Naive thymus-derived CD8-positive, alpha-beta T cell (primary cell): ENCODE measurements around the gene BOLA2B. TPM values are rescaled to one million over a fixed set of nuclear protein-coding genes. Genes with fewer than 3 reads are reported as not detected.
"Not testable (repeated sequence)": the region's sequence is repeated elsewhere in the genome, so short reads cannot be mapped to it uniquely, and the experiment has no call there.

Experiments
- ATAC-seq, 2 donors: fragments of 150-1000 bp; cut with Tn5 transposase in 1 of 2; sonication (Bioruptor Pico), chemical (Tn5 transposase) in 1 of 2; 1 replicate in 1 of 2; 2 replicates in 1 of 2; pipeline ENCODE4 v1.10.0; 2021; ENCODE audit warnings: mild to moderate bottlenecking in 2 of 2, moderate library complexity in 2 of 2
- POLR2A ChIA-PET: fragments of 350-600 bp; sonication (Branson Sonifier 250); formaldehyde crosslinking; loops from one replicate; lab custom pipeline; 2021; ENCODE audit warnings: antibody characterized with exemption; lab: Charles Lee
- DNase-seq, 10 donors: peaks; one replicate each; pipeline versions ENCODE4 v3.0.0 to v3.0.0-alpha.2; 2020 to 2022
- H3K27ac Mint-ChIP-seq, 10 donors: one replicate each; pipeline ENCODE4 v1.8.0; 2020 to 2022; ENCODE audit warnings: mild to moderate bottlenecking in 10 of 10, mixed read lengths in 10 of 10, moderate library complexity in 4 of 10, inconsistent platforms in 1 of 10
- H3K27me3 Mint-ChIP-seq, 5 donors: one replicate each; pipeline ENCODE4 v1.8.0; 2021 to 2022; ENCODE audit warnings: mixed read lengths in 5 of 5
- H3K36me3 Mint-ChIP-seq, 3 donors: one replicate each; pipeline ENCODE4 v1.8.0; 2020 to 2022; ENCODE audit warnings: mixed read lengths in 3 of 3, mild to moderate bottlenecking in 2 of 3, inconsistent platforms in 1 of 3
- H3K4me1 Mint-ChIP-seq, 4 donors: one replicate each; pipeline ENCODE4 v1.8.0; 2021 to 2022; ENCODE audit warnings: mixed read lengths in 4 of 4
- H3K4me3 Mint-ChIP-seq, 10 donors: one replicate each; pipeline ENCODE4 v1.8.0; 2020 to 2022; ENCODE audit warnings: mild to moderate bottlenecking in 10 of 10, mixed read lengths in 10 of 10, moderate library complexity in 6 of 10, inconsistent platforms in 1 of 10
- H3K9me3 Mint-ChIP-seq, 9 donors: one replicate each; pipeline ENCODE4 v1.8.0; 2020 to 2022; ENCODE audit warnings: mixed read lengths in 9 of 9, mild to moderate bottlenecking in 3 of 9, inconsistent platforms in 1 of 9, moderate library complexity in 1 of 9
- polyA plus RNA-seq, 3 donors: library from polyadenylated mRNA; unstranded; fragments of 300-500 nt; fragmentation: Illumina TruSeq; gene quantifications; one replicate each; pipeline ENCODE4 v1.2.3, GENCODE V29; 2021
- total RNA-seq, 8 experiments: library from RNA in 2 of 8; stranded (reverse) in 2 of 8; gene quantifications; one replicate each; pipeline ENCODE4 v1.2.3 and lab custom pipeline; 2021 to 2026

BOLA2B gene
- total RNA-seq (10 to 100 TPM; 66.6 to 73.1 TPM), polyA plus RNA-seq (100 to 1,000 TPM; 225 to 251 (median 237) TPM), total RNA-seq (lab: John Stamatoyannopoulos, UW) (0 reads per million in 6 experiments)

DNA sequence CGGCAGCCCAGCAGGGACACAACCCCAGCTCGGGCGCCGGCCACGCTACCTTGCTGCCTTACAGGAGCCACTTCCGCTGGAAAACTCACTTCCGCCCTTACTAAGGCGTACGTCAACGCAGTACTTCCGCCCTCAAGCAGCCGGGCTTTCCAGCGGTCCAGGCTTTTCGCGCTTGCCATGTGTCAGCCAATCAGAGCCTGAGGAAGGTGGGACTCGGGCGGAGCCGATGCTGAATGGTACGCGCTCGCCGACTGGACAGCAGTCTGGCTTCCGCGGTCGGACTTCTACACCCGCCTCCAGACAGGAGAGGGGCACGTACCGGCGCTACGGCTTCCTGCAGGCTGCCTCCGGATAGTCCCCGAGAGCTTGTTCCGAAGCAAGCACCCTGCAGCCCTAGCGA, at the start of gene BOLA2B, which contains the start of gene SLX1A:
BOLA2B (minus strand) TSS at position 52 of the 400 bp plus-strand sequence. CDS start 71 bp downstream, outside the sequence.
SLX1A (plus strand) TSS at position 261 of the 400 bp plus-strand sequence. CDS start 210 bp downstream, outside the sequence.
- H3K27ac Mint-ChIP-seq, POLR2A ChIA-PET, DNase-seq, H3K27me3 Mint-ChIP-seq, H3K4me1 Mint-ChIP-seq, H3K9me3 Mint-ChIP-seq, H3K4me3 Mint-ChIP-seq, H3K36me3 Mint-ChIP-seq: not testable (repeated sequence)
- ATAC-seq = peak; percentile 85 to 90

DNA sequence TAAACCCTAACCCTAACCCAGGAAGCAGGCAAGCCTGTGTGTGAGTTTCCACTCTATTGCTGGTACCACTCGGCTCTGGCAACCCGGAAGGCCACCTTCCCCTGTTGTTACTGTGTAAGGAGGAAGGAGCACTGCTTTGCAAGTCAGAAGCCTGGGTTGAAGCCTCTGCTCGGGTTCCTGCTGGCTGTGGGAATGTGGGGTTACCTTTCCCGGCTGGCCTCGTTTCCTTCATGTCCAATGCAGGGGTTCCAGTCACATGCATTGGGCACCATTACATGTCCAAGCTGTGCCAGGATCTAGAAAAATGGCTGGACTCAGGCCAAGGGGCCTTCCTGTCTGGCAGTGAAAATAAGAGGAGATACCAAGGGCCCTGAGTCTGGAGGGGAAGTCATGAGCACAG, 23.6 kb upstream of the BOLA2B start:
- H3K9me3 Mint-ChIP-seq, POLR2A ChIA-PET, ATAC-seq, H3K36me3 Mint-ChIP-seq, H3K27me3 Mint-ChIP-seq, H3K4me1 Mint-ChIP-seq, H3K27ac Mint-ChIP-seq, H3K4me3 Mint-ChIP-seq: not testable (repeated sequence)
- DNase-seq = peak in 2 of 10 donors; percentile 0 to 8

DNA sequence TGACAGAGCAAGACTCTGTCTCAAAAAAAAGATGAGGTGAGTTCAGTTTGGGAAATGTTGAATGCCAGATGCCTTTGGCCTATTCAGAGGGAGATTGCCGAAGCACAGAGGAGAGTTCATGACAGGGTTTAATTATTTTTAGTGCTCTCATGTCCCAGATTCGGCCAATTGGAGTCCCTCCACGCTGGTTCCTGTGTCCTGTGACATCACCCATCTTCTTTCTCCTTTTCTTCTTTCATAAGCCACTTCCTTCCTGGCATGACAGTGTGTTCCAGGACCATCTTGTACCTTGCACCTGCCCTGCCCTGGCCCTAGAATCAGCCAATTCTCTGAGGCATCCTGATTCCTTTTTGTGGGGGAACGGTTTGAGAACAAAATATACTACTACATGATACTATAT, 17.9 kb upstream of the BOLA2B start:
- H3K36me3 Mint-ChIP-seq, H3K4me1 Mint-ChIP-seq, H3K9me3 Mint-ChIP-seq, H3K27me3 Mint-ChIP-seq, H3K4me3 Mint-ChIP-seq, DNase-seq, H3K27ac Mint-ChIP-seq, POLR2A ChIA-PET: not testable (repeated sequence)
- peak; percentile 68 to 87 for ATAC-seq

DNA sequence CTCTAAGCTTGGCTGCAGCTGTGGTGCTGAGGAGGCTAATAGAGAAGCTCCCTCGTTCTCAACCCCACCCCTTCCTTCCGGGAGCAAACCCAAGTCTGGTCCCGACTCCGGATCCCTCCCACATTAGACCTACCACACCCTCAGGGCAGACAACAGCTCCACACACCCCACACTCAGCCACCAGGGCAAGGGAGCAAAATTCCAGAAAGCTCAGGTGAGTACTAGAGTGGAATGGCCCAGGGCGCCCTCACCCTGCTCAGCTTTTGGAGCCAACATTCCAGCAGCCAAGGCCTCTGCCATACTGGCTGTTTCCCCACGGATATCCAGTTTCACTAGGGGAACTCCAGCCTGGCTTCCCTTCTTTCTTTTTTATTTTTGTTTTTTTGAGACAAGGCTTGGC, 15.6 kb upstream of the BOLA2B start:
- H3K27ac Mint-ChIP-seq, H3K27me3 Mint-ChIP-seq, H3K9me3 Mint-ChIP-seq, H3K4me1 Mint-ChIP-seq, POLR2A ChIA-PET, H3K36me3 Mint-ChIP-seq: not testable (repeated sequence)
- DNase-seq = peak in 2 of 10 donors; percentile 1 to 19
- peak overlapping the region in 1 of 10 donors; percentile 39 for H3K4me3 Mint-ChIP-seq
- peak in 1 of 2 donors; percentile 24 for ATAC-seq

DNA sequence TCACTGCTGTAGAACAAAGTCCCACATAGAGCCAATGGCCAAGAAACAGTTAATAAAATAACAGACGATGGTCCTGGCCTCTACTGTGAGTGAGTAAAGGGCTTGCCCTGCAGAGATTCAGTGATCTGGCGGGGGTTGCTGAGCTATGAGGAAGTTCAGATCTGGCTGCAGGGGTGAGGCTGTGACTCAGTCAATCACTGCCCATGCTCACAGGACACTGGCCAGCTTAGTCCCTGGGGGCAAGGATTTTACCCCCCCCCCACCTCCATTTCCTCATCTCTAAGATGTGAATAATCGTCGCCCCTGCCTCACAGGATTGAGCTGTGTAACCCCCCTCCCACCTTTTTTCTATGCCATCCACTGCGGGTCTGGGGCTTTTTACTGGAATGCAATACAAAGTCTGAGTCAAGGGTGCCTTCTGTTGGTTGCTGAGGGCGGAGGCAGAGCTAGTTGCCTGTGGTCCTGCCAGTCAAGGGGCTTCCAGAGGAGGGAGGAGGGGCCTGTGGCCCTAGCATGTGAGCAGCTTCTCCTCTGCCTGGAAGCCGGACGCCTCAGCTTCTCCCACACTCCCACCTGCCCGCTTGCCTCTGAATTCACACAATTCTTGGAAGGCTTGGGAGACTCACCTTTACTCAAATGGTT, 13.7 kb upstream of the BOLA2B start:
- H3K27me3 Mint-ChIP-seq, ATAC-seq, H3K36me3 Mint-ChIP-seq, POLR2A ChIA-PET, H3K9me3 Mint-ChIP-seq, H3K4me1 Mint-ChIP-seq, H3K27ac Mint-ChIP-seq: not testable (repeated sequence)
- H3K4me3 Mint-ChIP-seq = peak overlapping the region in 1 of 10 donors; percentile 74
- peak in 1 of 10 donors; percentile 15 for DNase-seq

DNA sequence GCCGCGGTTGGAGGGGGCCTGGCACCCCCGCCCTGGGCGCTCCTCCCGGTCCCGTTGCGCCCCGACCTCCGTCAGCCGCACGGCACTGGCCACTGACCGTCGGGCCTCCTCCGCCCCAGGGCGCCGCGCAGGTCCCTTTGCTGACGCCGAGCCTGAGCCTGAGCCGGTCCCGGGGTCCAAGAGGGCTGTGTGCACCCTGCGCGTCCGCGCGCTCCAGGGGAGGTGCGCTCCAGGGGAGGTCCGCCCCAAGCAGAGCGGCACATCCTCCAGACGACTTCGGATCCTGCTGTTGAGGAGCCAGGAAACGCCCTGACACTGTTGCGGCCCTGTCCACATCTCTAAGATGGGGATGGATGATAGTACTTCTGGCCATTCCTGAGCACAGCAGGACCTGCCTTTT, 12.8 kb upstream of the BOLA2B start:
- POLR2A ChIA-PET, H3K9me3 Mint-ChIP-seq, H3K27ac Mint-ChIP-seq, H3K4me1 Mint-ChIP-seq, H3K4me3 Mint-ChIP-seq, DNase-seq, H3K36me3 Mint-ChIP-seq, H3K27me3 Mint-ChIP-seq: not testable (repeated sequence)
- peak; percentile 71 to 72 for ATAC-seq

DNA sequence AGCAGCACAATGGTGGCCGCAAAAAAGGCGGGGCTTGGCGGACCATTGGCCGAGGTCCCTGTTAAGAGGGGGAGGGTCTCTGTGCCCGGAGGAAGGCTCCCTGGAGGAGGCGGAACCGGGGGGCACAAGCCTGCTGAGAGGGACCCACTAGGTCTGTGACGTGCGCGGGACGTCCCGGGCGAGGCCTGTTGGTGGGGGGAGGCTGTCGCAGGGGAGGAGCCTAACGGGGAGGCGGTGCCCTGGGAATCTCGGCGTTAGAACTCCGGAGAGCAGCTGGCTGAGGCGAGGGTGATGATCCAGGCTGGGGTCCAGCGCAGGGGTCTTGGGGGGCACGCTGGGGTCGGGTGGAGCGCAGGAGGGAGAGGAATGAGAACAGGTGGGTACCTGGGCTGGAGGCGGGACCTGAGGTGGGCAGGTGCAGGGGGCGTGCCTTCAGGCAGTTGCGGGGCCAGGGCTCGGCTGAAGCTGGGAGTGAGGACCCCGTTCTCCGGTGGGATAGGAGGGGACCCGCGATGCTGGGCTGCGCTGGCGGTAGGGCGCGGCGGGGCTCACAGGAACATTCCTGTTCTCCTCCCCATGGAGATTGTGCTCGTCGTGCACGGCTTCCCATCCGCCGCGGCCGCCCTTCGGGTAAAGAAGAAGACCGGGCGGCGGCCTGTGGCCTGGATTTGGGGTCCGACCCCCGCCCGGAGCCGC, 12.2 kb upstream of the BOLA2B start:
- H3K9me3 Mint-ChIP-seq, H3K4me1 Mint-ChIP-seq, POLR2A ChIA-PET, H3K36me3 Mint-ChIP-seq, H3K4me3 Mint-ChIP-seq, H3K27me3 Mint-ChIP-seq, H3K27ac Mint-ChIP-seq: not testable (repeated sequence)
- peak; percentile 73 to 81 for ATAC-seq
- peak in 4 of 10 donors; percentile 6 to 22 (median 18) for DNase-seq

DNA sequence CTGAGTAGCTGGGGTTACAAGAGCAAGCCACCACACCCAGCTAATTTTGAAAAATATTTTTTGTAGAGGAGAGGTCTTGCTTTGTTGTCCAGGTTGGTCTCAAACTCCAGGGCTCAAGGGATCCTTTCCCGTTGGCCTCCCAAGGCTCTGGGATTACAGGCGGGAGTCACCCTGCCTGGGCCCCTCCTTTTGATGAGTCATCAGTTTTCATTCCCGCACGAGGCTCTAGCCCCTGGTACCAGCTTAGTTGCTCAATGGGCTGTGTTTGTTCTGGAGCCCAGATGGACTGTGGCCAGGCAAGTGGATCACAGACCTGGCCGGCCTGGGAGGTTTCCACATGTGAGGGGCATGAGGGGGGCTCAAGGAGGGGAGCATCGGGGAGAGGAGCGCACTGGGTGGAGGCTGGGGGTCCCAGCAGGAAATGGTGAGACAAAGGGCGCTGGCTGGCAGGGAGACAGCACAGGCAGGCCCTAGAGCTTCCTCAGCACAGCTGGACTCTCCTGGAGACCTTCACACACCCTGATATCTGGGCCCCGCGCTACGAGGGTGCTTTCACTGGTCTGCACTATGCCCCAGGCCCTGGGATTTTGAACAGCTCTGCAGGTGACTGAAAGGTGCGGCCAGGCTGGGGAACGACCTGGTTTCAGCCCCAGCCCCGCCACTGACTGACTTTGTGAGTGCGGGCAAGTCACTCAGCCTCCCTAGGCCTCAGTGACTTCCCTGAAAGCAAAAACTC, 6.3 kb upstream of the BOLA2B start:
- H3K4me3 Mint-ChIP-seq, H3K4me1 Mint-ChIP-seq, DNase-seq, H3K27me3 Mint-ChIP-seq, H3K27ac Mint-ChIP-seq, POLR2A ChIA-PET, H3K9me3 Mint-ChIP-seq, H3K36me3 Mint-ChIP-seq, ATAC-seq: not testable (repeated sequence)

DNA sequence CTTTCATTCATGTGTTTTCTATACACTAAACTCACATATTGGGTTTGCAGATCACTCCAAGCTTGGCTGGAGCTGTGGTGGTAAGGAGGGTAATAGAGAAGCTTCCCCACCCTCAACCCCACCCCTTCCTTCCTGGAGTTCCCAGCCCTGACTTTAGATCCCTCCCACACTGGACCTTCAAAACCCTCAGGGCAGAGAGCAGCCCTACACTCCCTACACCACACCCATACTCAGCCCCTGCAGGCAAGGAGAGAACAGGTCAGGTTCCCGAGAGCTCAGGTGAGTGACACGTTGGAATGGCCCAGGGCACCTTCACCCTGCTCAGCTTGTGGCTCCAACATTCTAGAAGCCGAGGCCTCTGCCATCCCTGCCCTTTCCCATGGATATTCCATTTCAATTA, 5.6 kb upstream of the BOLA2B start, which contains the start of gene SULT1A3:
SULT1A3 (plus strand) TSS at position 207 of the 400 bp plus-strand sequence. CDS start 1,474 bp downstream, outside the sequence.
- DNase-seq, H3K36me3 Mint-ChIP-seq, H3K4me3 Mint-ChIP-seq, H3K9me3 Mint-ChIP-seq, H3K27ac Mint-ChIP-seq, POLR2A ChIA-PET, ATAC-seq, H3K4me1 Mint-ChIP-seq, H3K27me3 Mint-ChIP-seq: not testable (repeated sequence)

DNA sequence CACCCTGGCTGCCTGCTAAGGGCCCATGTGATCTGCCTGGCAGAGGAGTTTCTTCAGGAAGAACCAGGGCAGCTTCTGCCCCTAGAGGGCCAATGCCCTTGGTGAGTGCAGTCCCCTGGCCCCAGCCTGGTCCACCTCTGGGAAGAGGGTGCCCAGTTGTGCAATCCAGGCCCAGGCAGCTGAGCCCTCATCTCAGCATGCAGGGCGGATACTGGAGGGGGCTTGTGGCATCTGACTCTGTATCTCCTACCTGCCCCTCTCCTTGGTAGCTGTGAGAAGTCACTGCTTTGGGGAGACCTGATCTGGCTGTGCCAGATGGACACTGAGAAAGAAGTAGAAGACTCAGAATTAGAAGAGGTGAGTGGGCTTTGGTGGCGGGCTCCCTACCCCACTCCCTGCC, 3.5 kb upstream of the BOLA2B start:
- H3K27me3 Mint-ChIP-seq, H3K4me3 Mint-ChIP-seq, H3K27ac Mint-ChIP-seq, ATAC-seq, H3K9me3 Mint-ChIP-seq, H3K36me3 Mint-ChIP-seq, H3K4me1 Mint-ChIP-seq, POLR2A ChIA-PET: not testable (repeated sequence)
- peak in 1 of 10 donors; percentile 15 for DNase-seq

DNA sequence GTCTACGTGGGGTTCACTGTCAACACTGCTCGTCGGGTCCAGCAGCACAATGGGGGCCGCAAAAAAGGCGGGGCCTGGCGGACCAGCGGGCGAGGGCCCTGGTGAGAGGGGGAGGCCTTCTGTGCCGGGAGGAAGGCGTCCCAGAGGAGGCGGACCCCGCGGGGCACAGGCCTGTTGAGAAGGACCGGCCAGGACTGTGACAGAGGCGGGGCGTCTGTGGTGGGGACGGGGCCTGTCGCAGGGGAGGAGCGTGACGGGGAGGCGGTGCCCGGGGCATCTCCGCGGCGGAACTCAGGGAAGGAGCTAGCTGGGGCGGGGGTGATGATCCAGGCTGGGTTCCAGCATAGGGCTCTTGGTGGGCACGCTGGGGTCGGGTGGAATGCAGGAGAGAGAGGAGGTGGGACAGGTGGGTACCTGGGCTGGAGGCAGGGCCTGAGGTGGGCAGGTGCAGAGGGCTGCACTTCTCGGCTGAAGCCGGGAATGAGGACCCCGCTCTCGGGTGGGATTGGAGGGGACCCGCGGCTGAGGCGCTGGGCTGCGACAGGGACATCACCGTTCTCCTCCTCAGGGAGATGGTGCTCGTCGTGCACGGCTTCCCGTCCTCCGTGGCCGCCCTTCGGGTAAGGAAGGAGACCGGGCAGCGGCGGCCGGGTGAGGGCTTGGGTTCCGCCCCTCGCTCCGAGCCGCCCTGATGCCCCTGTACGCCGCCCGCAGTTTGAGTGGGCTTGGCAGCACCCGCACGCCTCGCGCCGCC, 883 bp upstream of the BOLA2B start:
- POLR2A ChIA-PET, H3K27me3 Mint-ChIP-seq, H3K36me3 Mint-ChIP-seq, H3K27ac Mint-ChIP-seq, H3K4me3 Mint-ChIP-seq, H3K9me3 Mint-ChIP-seq, H3K4me1 Mint-ChIP-seq: not testable (repeated sequence)
- DNase-seq = peak in 3 of 10 donors; percentile 13 to 18 (median 18)
- ATAC-seq = peak; percentile 70 to 74

DNA sequence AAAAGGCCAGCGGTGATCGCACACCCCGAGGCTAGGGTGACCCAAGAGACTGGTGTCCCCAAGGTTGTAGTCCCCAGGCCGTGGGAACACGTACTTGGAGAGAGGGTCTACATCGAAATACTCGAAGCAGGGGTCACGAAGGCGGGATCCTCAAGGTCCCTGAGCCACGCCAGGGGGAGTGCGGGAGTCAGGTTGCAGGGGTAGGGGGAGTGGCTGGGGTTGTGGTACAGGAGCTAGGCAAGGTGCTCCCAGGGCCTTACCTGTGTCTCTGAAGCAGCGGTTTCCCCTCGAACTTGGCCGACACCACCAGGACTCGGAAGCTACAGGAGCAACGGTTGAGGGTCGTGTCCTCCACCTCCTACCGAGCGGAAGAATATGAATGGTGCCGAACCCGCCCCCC, 368 bp downstream of the BOLA2B start:
- ATAC-seq = peak; percentile 29
- POLR2A ChIA-PET, DNase-seq, H3K27ac Mint-ChIP-seq, H3K36me3 Mint-ChIP-seq, H3K4me3 Mint-ChIP-seq, H3K27me3 Mint-ChIP-seq, H3K4me1 Mint-ChIP-seq, H3K9me3 Mint-ChIP-seq: not testable (repeated sequence)
